GM18951 (cell line): ENCODE results near the gene PLK3.
A peak's percentile ranks its signal among the peaks of the same experiment; 100 is the strongest.

Source experiments
- POLR2A ChIP-seq: IDR thresholded peaks from 4 replicates; pipeline ENCODE4 v1.6.1; 2011; ENCODE audit warnings: mild to moderate bottlenecking; ENCODE audit not compliant: insufficient read length, insufficient read depth; ENCODE audit errors: extremely low read depth
- in situ Hi-C: fragments of 300-500 bp; cut with MboI; formaldehyde crosslinking; loops from one replicate; pipeline ENCODE4 v1.12.0; 2022; ENCODE audit warnings: low sequenced_read_pairs, mixed read lengths, inconsistent platforms; ENCODE audit not compliant: unreplicated experiment

PLK3 gene

GRCh38 chr1:44819608-44820327 lies 19.6 kb downstream of the PLK3 start:
- in situ Hi-C loops = loop anchor here (25.0 kb wide), 1 partner anchor 668 kb away; the partner anchor contains the start of gene TESK2

GRCh38 chr1:44820328-44821239 lies 20.4 kb downstream of the PLK3 start:
- in situ Hi-C loops = loop anchor here (25.0 kb wide), 1 partner anchor 667 kb away; the partner anchor contains the start of gene TESK2
- no peak for TF ChIP-seq POLR2A

More at GRCh38 chr1:44819608-44820327, 19.6 kb downstream of the PLK3 start:
- peak; percentile 99 for TF ChIP-seq POLR2A

- TF ChIP-seq POLR2A = no peak
- in situ Hi-C loops = loop anchor here (25.0 kb wide), 1 partner anchor 666 kb away; the partner anchor contains the start of gene TESK2
Measured at GRCh38 chr1:44821240-44821715, 21.1 kb downstream of the PLK3 start.

DNA sequence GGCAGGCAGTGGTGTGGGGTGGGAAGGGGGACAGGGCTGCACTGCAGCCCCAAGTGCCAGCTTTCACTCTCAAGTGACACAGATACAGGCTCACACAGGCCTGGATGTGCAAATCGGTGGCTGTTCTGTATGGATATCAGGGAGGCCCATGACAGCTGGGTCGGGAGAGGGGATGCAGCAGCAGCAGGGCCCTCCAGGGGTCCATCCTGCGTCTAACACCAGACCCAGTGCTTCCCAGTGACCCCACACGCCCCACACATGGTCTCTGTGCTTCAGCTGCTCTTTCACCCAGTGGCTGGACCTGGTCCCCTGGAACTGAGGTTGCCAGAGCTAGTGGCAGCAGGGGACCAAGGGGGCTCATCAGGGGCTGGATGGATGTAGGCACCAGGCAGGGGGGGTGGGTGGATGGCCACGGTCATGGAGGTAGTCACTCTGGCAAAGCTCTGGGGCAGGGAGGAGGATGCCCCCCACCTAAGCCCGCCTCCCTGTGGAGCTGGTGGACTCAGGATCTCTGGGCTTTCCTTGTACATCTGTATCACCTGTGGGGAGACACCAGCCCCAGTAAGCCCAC lies 22.0 kb downstream of the PLK3 start:
- no peak for TF ChIP-seq POLR2A
- in situ Hi-C loops = loop anchor here (25.0 kb wide), 1 partner anchor 665 kb away; the partner anchor contains the start of gene TESK2

DNA sequence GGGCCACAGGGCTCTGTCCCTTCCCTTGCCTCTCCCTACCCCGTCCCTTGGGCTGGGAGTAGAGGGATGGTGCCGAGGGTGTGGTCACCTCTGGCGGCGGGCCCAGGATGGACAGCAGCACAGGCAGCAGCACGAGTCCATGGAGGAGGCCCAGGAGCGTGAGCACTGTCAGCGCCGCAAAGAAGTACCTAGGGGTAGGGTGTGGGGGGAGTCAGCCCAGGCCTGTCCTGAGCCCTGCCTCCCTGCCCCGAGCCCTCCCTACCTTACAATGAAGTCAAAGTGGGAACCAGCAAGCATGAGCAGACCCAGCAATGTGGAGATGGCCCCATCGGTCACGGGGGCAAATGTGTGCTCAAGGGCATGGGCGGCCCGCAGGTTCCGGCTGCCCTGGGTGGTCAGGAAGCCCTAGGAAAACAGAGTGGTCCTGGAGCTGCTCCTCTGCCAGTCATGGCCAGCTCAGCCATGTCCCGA lies 22.8 kb downstream of the PLK3 start:
- no peak for TF ChIP-seq POLR2A
- in situ Hi-C loops = loop anchor here (25.0 kb wide), 1 partner anchor 664 kb away; the partner anchor contains the start of gene TESK2

- in situ Hi-C loops = loop anchor here (25.0 kb wide), 1 partner anchor 663 kb away; the partner anchor contains the start of gene TESK2
Measured at GRCh38 chr1:44824392-44824791, 24.2 kb downstream of the PLK3 start.

DNA sequence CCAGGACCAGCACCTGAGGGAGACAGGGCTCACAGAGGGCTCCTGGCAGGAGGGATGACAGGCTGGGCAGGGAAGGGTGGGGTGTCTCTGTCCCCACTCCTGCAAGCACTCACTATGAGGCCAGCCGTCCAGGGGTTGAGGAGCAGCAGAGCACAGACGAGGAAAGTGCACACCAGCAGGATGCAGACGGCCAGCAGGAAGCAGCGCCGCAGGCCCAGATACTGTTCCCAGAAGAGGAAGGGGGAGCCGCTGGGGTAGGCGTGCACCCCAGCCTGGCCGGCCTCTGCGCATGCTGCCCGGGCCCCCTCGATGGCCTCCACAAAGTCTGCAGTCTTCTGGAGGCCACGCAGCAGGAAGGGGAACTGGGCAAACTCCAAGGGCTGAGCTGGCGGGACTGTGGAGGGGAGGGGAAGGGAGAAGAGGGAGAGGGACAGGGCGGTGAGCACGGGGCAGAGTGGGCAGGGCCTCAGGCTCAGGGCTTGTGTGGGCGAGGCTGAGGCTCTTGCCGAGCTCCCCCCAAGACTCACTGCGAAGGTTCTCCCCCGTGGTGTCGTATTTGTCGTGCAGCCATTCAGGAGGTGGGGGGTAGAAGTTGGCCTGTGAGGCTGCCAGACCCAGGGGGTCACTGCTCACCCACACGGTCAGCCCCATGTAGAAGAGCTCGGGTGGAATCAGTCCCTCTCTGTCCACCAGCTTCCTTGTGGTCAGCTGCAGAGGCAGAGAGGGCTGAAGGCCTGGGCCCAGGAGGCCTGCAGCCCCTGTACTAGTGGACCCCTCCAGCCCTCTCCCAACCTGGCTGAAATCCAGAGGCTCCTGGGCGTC lies 26.4 kb downstream of the PLK3 start:
- in situ Hi-C loops = no loop called here
- TF ChIP-seq POLR2A = no peak

DNA sequence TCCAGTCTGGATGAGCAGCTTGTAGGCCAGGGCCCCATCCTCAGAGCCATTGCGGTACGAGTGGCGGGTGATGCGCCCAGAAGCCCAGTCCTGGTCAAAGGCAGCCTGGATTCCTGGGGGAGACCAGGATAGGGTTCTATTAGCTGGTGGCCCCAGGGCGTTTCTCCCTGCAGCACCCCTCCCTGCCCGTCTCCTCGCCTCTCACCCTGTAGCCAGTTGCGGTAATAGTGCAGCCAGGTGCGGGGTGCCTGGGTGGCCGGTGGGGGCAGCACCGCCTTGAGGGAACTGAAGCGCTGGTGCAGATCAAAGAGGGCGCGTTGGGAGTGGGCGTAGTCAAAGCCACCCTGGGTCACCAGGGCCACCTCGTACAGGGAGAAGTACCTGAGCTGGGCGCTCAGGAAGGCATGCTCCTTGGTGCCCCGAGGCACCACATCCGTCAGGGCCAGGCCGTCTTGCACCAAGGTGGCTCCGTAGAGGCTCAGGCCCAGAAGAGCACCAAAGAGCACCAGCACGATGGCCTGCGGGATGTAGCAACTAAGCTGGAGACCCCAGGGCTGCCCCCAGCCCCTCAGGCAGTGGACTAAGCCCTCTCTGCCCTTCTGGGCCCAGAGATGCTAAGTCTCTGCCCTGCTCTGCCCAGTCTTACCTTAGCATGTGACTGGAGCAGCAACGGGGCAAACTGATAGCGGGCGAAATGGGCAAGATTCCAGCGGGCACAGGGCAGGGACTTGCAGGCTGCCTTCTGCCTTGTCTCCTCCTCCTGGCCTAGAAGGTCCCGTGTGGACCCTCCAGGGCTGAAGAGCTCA lies 27.2 kb downstream of the PLK3 start:
- TF ChIP-seq POLR2A = no peak

DNA sequence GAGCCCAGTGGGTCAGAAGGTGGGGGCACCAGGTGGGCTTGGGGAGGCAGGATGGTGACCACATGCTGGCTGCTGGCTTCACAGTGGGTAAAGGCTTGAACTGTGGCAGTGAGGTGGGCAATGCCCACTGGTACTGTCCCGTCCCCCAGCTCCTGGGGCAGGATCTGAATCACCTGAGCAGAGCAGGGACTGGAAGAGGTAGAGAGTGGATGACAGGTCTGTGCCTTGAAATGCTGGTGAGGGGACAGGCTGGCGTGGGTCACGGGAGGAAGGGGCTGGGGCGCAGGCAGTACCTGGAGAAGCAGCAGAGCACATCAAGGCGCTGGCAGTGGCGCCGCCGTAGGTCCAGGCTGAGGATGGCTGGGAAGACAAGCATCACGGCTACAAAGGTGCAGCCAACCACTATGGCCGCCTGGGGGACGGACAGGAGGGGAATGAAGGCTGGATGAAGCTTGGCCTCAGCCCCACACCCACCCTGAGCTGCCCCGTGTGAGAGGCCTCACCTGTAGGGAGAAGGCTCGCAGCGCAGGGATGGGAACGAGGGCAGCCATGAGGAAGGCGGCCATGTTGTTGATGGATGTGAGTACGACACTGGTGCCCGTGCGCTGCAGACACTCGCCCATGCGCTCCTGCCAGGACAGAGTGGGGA lies 27.9 kb downstream of the PLK3 start:
- no peak for TF ChIP-seq POLR2A
- in situ Hi-C loops = no loop called here

More for the DNA sequence above, 27.2 kb downstream of the PLK3 start:
- in situ Hi-C loops = no loop called here

GRCh38 chr1:44828841-44829440 lies 28.8 kb downstream of the PLK3 start:
- TF ChIP-seq POLR2A = no peak
- in situ Hi-C loops = no loop called here

GRCh38 chr1:44829506-44830384 lies 29.6 kb downstream of the PLK3 start:
- no peak for TF ChIP-seq POLR2A
- in situ Hi-C loops = no loop called here
